SU-DHL-6 (cell line): Measurements from ENCODE around the gene SLC22A3.

Experiments used
- EZH2phosphoT487 ChIP-seq: fragments of 200-600 bp; sonication (generic), shearing (Covaris generic); conservative IDR thresholded peaks from 2 replicates; pipeline ENCODE4 v1.6.1; 2018; ENCODE audit warnings: mild to moderate bottlenecking, antibody characterized with exemption, low read length, moderate library complexity, mixed read lengths
- TF ChIP-seq, protein P1 (sequence below): fragments of 200-600 bp; sonication (generic); IDR thresholded peaks from one replicate; pipeline ENCODE4 v1.5.1; 2017; ENCODE audit warnings: antibody characterized with exemption, mild to moderate bottlenecking, low read length, moderate library complexity; ENCODE audit not compliant: insufficient read depth, poor library complexity, severe bottlenecking

DNA sequence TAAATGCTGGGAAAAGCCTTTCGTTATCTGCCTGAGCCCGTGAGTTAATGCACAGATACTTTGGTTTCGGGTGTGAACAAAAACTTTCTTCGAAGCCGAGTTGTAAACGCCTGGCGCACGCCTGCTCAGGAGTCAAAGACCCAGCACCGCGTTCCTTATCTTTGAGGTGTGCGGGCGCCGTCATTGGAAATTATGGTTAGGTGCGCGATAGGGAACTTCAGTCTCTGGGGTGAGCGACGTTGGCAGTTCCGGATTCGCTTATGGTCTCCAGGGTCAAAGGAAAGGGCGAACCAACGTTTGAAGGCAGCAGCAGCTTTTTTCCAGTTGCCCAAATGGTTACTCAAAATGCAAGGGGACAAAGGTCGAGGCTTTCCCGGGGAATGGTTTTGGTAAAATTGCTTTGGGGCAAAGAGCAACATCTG lies 853 bp downstream of the SLC22A3 start:
- TF ChIP-seq, protein P1, sequence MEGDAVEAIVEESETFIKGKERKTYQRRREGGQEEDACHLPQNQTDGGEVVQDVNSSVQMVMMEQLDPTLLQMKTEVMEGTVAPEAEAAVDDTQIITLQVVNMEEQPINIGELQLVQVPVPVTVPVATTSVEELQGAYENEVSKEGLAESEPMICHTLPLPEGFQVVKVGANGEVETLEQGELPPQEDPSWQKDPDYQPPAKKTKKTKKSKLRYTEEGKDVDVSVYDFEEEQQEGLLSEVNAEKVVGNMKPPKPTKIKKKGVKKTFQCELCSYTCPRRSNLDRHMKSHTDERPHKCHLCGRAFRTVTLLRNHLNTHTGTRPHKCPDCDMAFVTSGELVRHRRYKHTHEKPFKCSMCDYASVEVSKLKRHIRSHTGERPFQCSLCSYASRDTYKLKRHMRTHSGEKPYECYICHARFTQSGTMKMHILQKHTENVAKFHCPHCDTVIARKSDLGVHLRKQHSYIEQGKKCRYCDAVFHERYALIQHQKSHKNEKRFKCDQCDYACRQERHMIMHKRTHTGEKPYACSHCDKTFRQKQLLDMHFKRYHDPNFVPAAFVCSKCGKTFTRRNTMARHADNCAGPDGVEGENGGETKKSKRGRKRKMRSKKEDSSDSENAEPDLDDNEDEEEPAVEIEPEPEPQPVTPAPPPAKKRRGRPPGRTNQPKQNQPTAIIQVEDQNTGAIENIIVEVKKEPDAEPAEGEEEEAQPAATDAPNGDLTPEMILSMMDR = no peak
- TF ChIP-seq EZH2phosphoT487 = no peak
